LHCN-M2 (cell line): Measurements from ENCODE around the gene MNDA. TPM values are rescaled to one million over a fixed set of nuclear protein-coding genes. Genes with fewer than 3 reads are reported as not detected.

Experiments used
- DNase-seq: peaks from one replicate; pipeline ENCODE4 v3.0.0-alpha.2; 2012; ENCODE audit warnings: low read depth
- polyA plus RNA-seq: library from polyadenylated mRNA; unstranded; fragments of >200 nt; gene quantifications from one replicate; pipeline ENCODE4 v1.2.1, GENCODE V29; 2012; ENCODE audit warnings: missing spikeins
- total RNA-seq: library from RNA; depleted of rRNA; stranded (reverse); fragments of >200 nt; gene quantifications from 2 replicates; pipeline ENCODE4 v1.2.3, GENCODE V29; 2014; rRNA removed

MNDA gene
- total RNA-seq = not detected in 2 replicates
- polyA plus RNA-seq = not detected

GRCh38 chr1:158830904-158831507 lies at the start of gene MNDA:
Gene MNDA, plus strand, starts transcription at chr1:158831351. Its CDS starts 10,803 bp downstream, at chr1:158842154.
- DNase-seq = no peak

- DNase-seq = no peak
Measured at GRCh38 chr1:158793604-158794003, 37.5 kb upstream of the MNDA start.

- no peak for DNase-seq
Measured at GRCh38 chr1:158794247-158794646, 36.9 kb upstream of the MNDA start.

GRCh38 chr1:158798531-158798930 lies 32.6 kb upstream of the MNDA start:
- DNase-seq = no peak

DNA sequence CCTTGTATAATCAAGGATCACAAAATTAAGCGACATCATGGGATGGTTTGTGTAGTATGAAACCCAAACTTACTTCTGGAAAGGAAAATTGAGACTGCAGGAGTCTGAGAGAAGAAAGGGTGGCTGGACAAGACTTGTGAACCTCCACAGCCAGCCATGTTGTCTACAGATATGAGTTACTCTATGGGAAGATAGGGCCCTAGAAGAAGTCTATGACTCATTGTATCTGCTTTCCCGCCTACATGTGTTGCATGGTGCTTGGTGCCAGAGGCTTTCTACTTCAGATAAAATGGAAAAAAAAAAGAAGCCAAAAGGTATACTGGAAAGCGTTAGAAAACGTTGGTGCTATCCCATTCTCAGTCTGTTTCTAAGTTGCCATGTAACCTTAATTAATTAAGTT lies 31.5 kb upstream of the MNDA start:
- DNase-seq = no peak

DNA sequence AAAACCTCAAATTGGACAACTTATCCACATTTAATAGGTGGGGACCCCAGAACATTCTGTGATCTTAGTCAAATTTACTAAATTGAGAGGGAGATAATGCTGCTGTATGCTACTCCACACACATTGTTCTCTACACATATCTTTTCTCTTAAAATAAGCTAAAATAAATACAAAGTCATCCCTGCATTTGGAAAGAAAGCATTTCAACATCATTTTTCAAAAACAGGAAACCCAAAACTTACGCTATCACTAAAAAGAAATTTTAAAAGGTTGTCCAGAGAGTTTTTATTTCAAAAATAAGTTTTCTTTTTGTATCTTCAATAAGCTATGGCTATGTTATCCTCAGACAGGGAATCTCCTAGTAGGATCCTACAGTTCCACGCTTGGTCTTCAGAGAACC lies 30.6 kb upstream of the MNDA start:
- DNase-seq = no peak

- DNase-seq = no peak
Measured at GRCh38 chr1:158801396-158801795, 29.8 kb upstream of the MNDA start.

DNA sequence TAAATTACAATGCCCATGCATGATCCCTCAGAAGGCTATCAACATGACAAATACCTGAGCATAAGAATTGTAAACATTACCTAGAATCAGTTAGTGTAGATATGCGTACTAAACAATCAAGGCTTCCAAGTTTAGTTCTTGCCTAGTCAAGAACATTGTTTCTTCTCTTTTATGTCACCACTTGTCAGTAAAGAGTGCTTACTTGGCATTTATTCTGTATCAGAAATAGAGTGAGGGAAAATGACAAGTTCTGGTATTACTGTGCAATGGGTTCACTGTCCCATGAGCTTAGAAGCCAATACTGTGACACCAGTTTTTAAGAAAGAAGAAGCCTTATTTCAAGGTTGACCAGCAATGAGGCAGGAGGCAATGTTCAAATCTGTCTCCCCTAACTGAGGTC lies 27.5 kb upstream of the MNDA start:
- no peak for DNase-seq

DNA sequence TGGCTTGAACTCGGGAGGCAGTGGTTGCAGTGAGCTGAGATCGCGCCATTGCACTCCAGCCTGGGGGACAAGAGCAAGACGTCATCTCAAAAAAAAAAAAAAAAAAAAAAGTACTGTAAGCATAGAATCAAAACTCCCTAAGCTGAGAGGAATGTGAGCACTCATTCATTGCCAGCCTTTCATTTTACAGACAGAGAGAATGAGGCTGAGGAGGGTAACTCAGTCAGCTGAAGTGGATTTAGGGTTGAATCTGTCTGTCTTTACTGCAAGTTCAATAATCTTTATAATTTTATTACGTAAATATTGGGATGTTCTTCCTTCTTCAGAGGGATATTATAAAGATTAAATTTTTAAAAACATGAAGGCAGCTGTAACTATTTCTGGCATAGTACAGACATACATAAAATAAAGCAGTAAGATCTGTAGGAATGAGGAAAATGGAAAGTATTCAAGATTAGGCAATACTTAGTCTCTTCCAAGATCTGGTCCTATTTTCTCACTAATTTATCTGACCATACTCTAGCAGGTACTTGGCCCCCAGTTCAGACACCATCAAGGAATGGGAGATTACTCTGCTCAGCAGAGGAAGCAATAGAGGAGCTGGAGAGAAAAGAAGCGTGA lies 24.1 kb upstream of the MNDA start:
- DNase-seq = no peak

DNA sequence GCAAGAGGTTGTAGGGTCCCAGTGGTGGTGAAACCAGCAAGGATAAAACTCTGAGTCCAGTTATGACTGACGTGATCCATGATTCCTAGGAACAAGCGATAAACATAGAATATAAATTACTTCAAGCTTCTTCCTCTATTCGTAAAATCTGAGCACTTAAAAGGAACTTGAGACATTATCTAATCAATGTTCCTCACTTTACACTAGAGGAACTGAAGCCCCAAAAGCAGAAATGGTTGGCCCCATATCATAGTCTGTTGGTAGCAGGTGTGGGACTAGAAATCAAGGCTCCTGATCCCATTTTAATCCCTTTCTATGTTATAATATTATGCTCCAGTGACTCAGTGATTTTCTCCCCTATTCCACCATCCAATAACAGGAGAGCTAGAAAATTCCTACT lies 21.9 kb upstream of the MNDA start:
- DNase-seq = no peak

GRCh38 chr1:158809862-158810261 lies 21.3 kb upstream of the MNDA start:
- no peak for DNase-seq

- DNase-seq = no peak
Measured at GRCh38 chr1:158810311-158810710, 20.8 kb upstream of the MNDA start.

DNA sequence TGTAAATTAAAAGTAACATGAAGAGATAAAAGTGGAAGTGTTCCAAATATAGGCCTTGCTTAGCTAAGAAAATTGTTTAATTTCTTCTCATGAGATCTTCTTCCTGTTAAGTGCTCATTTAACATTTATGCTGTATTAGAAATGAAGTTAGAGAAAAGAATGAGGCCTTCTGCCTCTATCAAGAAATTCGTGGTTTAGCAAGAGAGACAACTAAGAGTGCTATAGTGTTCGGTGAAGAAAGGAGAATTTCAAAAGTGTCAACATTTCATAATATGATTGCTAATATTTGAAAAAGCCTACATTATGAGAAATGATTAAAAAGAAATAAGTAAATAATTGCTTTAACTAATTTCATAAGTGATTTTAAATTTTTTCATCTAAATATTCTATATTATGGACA lies 18.8 kb upstream of the MNDA start:
- no peak for DNase-seq

DNA sequence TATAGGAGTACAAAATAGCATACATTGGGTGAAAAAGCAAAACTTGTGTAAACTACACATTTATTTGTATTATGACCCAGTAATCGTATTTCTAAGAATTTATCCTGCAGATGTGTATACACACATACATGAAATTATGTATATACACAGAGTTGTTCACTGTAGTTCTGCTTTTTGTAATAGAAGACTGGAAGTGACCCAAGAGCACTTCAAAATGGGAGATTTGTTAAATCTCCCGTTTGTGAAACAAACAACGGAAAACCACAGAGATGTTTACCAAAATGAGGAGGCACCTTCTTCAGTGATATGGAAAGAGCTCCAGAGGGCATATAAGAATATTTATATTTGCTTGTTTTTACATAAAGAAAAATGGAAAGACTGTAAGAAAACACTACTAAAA lies 18.0 kb upstream of the MNDA start:
- DNase-seq = no peak

- no peak for DNase-seq
Measured at GRCh38 chr1:158814970-158815369, 16.2 kb upstream of the MNDA start.

DNA sequence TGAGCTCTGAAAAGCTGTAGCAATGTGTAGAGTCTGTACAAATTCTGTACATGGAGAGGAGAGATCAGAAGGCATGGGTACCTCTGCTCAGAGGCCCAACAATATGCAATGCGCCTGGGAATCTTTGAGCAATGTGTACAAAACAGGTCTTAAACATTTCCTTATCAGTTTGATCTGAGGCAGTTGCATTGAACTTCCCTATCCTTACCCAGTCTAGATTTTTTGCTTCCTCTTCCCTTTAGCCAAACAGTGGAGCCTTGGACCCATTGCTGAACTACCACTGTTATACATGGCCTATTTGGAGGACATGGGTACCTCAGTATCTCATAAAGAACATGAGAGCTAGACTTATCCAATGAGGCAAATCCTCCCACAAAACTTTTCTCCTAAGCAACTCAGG lies 12.6 kb upstream of the MNDA start:
- no peak for DNase-seq

DNA sequence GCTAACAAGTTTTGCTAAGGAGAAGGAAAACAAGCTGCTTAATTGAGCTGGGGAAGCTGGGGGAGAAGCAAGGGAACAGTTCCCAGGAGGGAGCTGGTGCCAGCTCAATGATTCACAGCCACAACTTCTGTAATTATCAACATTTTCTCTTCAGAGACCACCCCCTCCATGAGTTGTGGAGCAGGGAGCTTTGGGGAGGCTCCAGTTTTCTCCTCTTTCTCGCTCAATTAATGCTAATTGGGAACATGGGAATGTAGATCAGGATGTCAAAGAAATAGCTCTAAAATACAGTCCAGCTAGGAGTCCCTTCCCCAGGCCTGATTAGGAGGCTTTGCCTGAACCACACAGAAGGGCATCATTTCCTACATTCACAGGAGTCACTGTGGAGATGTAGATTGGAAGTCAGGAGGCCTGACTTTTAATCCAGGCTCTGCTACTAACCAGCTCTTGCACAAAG lies 12.1 kb upstream of the MNDA start:
- DNase-seq = no peak

GRCh38 chr1:158819461-158820443 lies 11.4 kb upstream of the MNDA start:
- no peak for DNase-seq

- DNase-seq = no peak
Measured at GRCh38 chr1:158821723-158822122, 9.4 kb upstream of the MNDA start.

DNA sequence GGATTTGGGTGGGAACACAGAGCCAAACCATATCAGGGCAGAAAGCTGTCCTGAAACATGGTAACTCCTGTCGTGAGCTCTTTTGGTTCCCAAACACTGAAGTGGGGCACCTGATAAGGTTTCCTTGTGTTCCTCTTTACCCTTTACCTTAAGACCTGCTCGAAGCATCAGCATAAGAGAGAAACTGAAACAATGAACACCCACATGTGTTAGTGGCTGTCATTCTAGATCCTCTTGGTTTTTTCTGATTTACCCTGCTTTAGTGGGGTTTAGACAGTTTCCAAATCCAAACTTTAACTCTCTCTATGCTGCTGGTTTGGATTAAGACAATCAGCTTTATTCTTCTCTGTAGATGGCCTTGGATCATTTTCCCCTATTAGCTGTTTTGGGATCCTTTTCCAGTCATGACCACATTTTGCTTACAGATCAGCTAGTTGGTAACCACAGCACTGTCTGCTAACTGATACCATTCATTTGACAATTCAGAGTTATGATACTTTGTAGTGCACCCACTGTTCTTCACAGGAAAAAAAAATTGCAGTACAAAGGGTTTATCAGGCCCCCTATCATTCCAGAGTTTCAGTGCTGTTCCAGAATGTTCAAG lies 975 bp upstream of the MNDA start:
- DNase-seq = no peak

DNA sequence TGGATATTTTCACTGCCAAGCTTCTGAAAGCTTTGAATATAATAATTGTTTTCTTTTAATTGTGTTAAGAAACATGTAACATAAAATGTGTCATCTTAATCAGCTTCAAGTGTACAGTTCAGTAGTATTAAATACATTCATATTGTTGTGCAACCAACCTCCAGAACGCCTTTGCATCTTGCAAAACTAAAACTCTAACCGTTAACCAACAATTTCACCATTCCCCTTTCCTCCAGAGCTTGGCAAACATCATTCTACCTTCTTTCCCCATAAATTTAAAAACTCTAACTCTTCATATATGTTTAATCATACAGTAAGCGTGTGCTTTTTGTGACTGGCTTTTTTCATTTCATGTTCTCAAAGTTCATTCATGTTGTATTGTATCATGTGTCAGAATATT lies 2.1 kb downstream of the MNDA start:
- DNase-seq = no peak

DNA sequence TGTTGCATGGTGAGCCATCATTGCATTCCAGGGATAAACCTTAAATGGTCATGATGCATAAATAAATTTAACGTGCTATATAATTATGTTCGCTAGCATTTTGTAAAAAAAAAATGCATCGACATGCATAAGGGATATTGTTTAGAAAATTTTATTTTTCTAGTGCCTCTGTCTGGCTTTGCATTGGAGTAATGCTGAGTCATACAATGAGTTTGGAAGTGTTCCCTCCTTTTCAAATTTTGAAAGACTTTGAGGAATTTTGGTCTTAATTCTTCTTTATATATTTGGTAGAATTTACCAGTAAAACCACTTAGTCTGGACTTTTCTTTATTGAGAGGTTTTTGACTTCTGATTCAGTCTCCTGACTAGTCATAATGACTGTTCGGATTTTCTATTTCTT lies 4.9 kb downstream of the MNDA start:
- no peak for DNase-seq
